ENCODE measurements around the gene DCLRE1A.

- TF ChIP-seq, protein P1, sequence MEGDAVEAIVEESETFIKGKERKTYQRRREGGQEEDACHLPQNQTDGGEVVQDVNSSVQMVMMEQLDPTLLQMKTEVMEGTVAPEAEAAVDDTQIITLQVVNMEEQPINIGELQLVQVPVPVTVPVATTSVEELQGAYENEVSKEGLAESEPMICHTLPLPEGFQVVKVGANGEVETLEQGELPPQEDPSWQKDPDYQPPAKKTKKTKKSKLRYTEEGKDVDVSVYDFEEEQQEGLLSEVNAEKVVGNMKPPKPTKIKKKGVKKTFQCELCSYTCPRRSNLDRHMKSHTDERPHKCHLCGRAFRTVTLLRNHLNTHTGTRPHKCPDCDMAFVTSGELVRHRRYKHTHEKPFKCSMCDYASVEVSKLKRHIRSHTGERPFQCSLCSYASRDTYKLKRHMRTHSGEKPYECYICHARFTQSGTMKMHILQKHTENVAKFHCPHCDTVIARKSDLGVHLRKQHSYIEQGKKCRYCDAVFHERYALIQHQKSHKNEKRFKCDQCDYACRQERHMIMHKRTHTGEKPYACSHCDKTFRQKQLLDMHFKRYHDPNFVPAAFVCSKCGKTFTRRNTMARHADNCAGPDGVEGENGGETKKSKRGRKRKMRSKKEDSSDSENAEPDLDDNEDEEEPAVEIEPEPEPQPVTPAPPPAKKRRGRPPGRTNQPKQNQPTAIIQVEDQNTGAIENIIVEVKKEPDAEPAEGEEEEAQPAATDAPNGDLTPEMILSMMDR (conservative IDR thresholded peaks at IDR 0.05): no peak
- TF ChIP-seq EZH2 (IDR thresholded peaks at IDR 0.05; ENCODE audit: low read depth): no peak
Measured at GRCh38 chr10:113899952-113900598, 46.2 kb upstream of the DCLRE1A start.

All from PC-9 (cell line).